H9 (cell line): ENCODE data around the gene TMEM79. TPM values are rescaled to one million over a fixed set of nuclear protein-coding genes. Genes with fewer than 3 reads are reported as not detected.

Source experiments
- DNase-seq: peaks from one replicate; pipeline ENCODE4 v3.0.0-alpha.2; 2017
- H2AFZ ChIP-seq: one replicate; pipeline ENCODE4 v1.6.1; 2013; ENCODE audit warnings: mild to moderate bottlenecking, low read length, control low read depth, moderate library complexity
- H2AK5ac ChIP-seq: 2 replicates; pipeline ENCODE4 v1.6.1; 2013; ENCODE audit warnings: low read length, control low read depth, mixed read lengths; ENCODE audit not compliant: insufficient read length
- H2BK120ac ChIP-seq: one replicate; pipeline ENCODE4 v1.6.1; 2013; ENCODE audit warnings: low read depth, mild to moderate bottlenecking, low read length, control low read depth, inconsistent platforms; ENCODE audit not compliant: poor library complexity, severe bottlenecking
- H2BK12ac ChIP-seq: 2 replicates; pipeline ENCODE4 v1.6.1; 2013; ENCODE audit warnings: low read length, control low read depth, mixed read lengths, low read depth; ENCODE audit not compliant: insufficient read length
- H2BK15ac ChIP-seq: 2 replicates; pipeline ENCODE4 v1.6.1; 2013; ENCODE audit warnings: low read depth, low read length, control low read depth
- H2BK20ac ChIP-seq: one replicate; pipeline ENCODE4 v1.6.1; 2013; ENCODE audit warnings: low read depth, mild to moderate bottlenecking, low read length, control low read depth, inconsistent platforms; ENCODE audit not compliant: poor library complexity, severe bottlenecking
- H2BK5ac ChIP-seq: 2 replicates; pipeline ENCODE4 v1.6.1; 2013; ENCODE audit warnings: low read length, control low read depth, mixed read lengths; ENCODE audit not compliant: insufficient read length
- H3K14ac ChIP-seq: 2 replicates; pipeline ENCODE4 v1.6.1; 2013; ENCODE audit warnings: low read length, control low read depth; ENCODE audit not compliant: insufficient read depth
- H3K18ac ChIP-seq: 2 replicates; pipeline ENCODE4 v1.6.1; 2013; ENCODE audit warnings: low read depth, mild to moderate bottlenecking, mixed read lengths, low read length, control low read depth; ENCODE audit not compliant: insufficient read length
- H3K23ac ChIP-seq: 2 replicates; pipeline ENCODE4 v1.6.1; 2013; ENCODE audit warnings: low read length, control low read depth, mixed read lengths, low read depth; ENCODE audit not compliant: insufficient read length
- H3K23me2 ChIP-seq: 2 replicates; pipeline ENCODE4 v1.6.1; 2013; ENCODE audit warnings: low read depth, mild to moderate bottlenecking, mixed read lengths, low read length, control low read depth; ENCODE audit not compliant: insufficient read length, poor library complexity, severe bottlenecking
- H3K27ac ChIP-seq: 2 replicates; pipeline ENCODE4 v1.5.1; 2013; ENCODE audit warnings: low read length, control low read depth, mixed read lengths, low read depth; ENCODE audit not compliant: insufficient read length
- H3K27me3 ChIP-seq: 2 replicates; pipeline ENCODE4 v1.6.1; 2013; ENCODE audit warnings: low read length, control low read depth, inconsistent platforms; ENCODE audit not compliant: insufficient read depth
- H3K4ac ChIP-seq: 2 replicates; pipeline ENCODE4 v1.6.1; 2013; ENCODE audit warnings: low read depth, mild to moderate bottlenecking, control low read depth, inconsistent platforms, low read length, moderate library complexity
- H3K4me1 ChIP-seq: 2 replicates; pipeline ENCODE4 v1.6.1; 2013; ENCODE audit warnings: low read length, control low read depth, inconsistent platforms; ENCODE audit not compliant: insufficient read depth
- H3K4me2 ChIP-seq: 2 replicates; pipeline ENCODE4 v1.6.1; 2013; ENCODE audit warnings: low read length, control low read depth, mixed read lengths; ENCODE audit not compliant: insufficient read length, insufficient read depth
- H3K56ac ChIP-seq: 2 replicates; pipeline ENCODE4 v1.6.1; 2013; ENCODE audit warnings: low read depth, mild to moderate bottlenecking, mixed read lengths, low read length, control low read depth; ENCODE audit not compliant: insufficient read length
- H3K79me1 ChIP-seq: 2 replicates; pipeline ENCODE4 v1.6.1; 2013; ENCODE audit warnings: low read depth, mild to moderate bottlenecking, moderate library complexity, low read length, control low read depth, inconsistent platforms; ENCODE audit not compliant: insufficient read depth, poor library complexity, severe bottlenecking
- H3K79me2 ChIP-seq: 2 replicates; pipeline ENCODE4 v1.6.1; 2013; ENCODE audit warnings: low read length, control low read depth, inconsistent platforms; ENCODE audit not compliant: insufficient read depth
- H3K9ac ChIP-seq: 2 replicates; pipeline ENCODE4 v1.6.1; 2013; ENCODE audit warnings: low read length, control low read depth, mixed read lengths; ENCODE audit not compliant: insufficient read length; ENCODE audit errors: extremely low read depth
- H3K9me3 ChIP-seq: one replicate; pipeline ENCODE4 v1.6.1; 2013; ENCODE audit warnings: low read depth, low read length, inconsistent platforms; ENCODE audit not compliant: control insufficient read depth
- H3T11ph ChIP-seq: one replicate; pipeline ENCODE4 v1.6.1; 2013; ENCODE audit warnings: mild to moderate bottlenecking, low read length, control low read depth, inconsistent platforms
- H4K20me1 ChIP-seq: one replicate; pipeline ENCODE4 v1.6.1; 2013; ENCODE audit not compliant: control insufficient read depth, insufficient read length, insufficient read depth
- H4K5ac ChIP-seq: 2 replicates; pipeline ENCODE4 v1.6.1; 2013; ENCODE audit warnings: low read depth, mild to moderate bottlenecking, mixed read lengths, low read length, control low read depth; ENCODE audit not compliant: insufficient read length
- H4K8ac ChIP-seq: replicated peaks from 2 replicates; pipeline ENCODE4 v1.6.1; 2013; ENCODE audit warnings: low read length, control low read depth, mixed read lengths, low read depth; ENCODE audit not compliant: insufficient read length
- H4K91ac ChIP-seq: 2 replicates; pipeline ENCODE4 v1.6.1; 2013; ENCODE audit warnings: low read depth, mild to moderate bottlenecking, moderate library complexity, mixed read lengths, low read length, control low read depth; ENCODE audit not compliant: insufficient read length
- H3K27ac Mint-ChIP-seq, 3 experiments: 2 replicates in 2 of 3; 3 replicates in 1 of 3; pipeline ENCODE4 v1.8.0; 2020 to 2021; ENCODE audit warnings: mixed read lengths in 3 of 3, mild to moderate bottlenecking in 1 of 3, moderate library complexity in 1 of 3
- H3K27me3 Mint-ChIP-seq: 2 replicates; pipeline ENCODE4 v1.8.0; 2021; ENCODE audit warnings: low read depth, mild to moderate bottlenecking, moderate library complexity, mixed read lengths
- H3K36me3 Mint-ChIP-seq, 3 experiments: 2 replicates in 2 of 3; 3 replicates in 1 of 3; pipeline ENCODE4 v1.8.0; 2020 to 2021; ENCODE audit warnings: low read depth in 3 of 3, mixed read lengths in 3 of 3; ENCODE audit not compliant: insufficient read depth in 1 of 3
- H3K4me1 Mint-ChIP-seq, 2 experiments: 2 replicates each; pipeline ENCODE4 v1.8.0; 2020; ENCODE audit warnings: mixed read lengths in 2 of 2
- H3K4me3 Mint-ChIP-seq, 2 experiments: 2 replicates in 1 of 2; 3 replicates in 1 of 2; pipeline ENCODE4 v1.8.0; 2020 to 2021; ENCODE audit warnings: mild to moderate bottlenecking in 2 of 2, mixed read lengths in 2 of 2, moderate library complexity in 1 of 2
- H3K9me3 Mint-ChIP-seq, 2 experiments: 2 replicates in 1 of 2; 3 replicates in 1 of 2; pipeline ENCODE4 v1.8.0; 2020; ENCODE audit warnings: mild to moderate bottlenecking in 2 of 2, mixed read lengths in 2 of 2, moderate library complexity in 1 of 2
- WGBS: extraction: QIAGEN DNeasy Blood & Tissue Kit; methylation state at CpG from one replicate; pipeline ENCODE4 v1.1.7; 2013; ENCODE audit warnings: missing lambda C conversion rate, low lambda C conversion rate, mixed read lengths; ENCODE audit not compliant: insufficient read length; ENCODE audit errors: extremely low coverage; 5-methylcytosine and 5-hydroxymethylcytosine counted together
- total RNA-seq: library from RNA; stranded (reverse); gene quantifications from 2 replicates; pipeline ENCODE4 v1.2.1, GENCODE V29; 2021
- TF ChIP-seq, protein P1 (sequence below): fragments of 200-600 bp; sonication (generic); conservative IDR thresholded peaks from 3 replicates; pipeline ENCODE4 v1.8.0; 2021; ENCODE audit warnings: antibody characterized with exemption, mild to moderate bottlenecking

The TMEM79 gene
- total RNA-seq, 1 experiment from 2014 or later = 2.6 TPM

- no peaks in the 10 kb centered on the region for H3K23me2 ChIP-seq
- no peak overlapping the region for H2BK12ac ChIP-seq
- H3K27me3 ChIP-seq = no peaks in the 10 kb centered on the region
- H2BK20ac ChIP-seq = no peak overlapping the region
- no peaks in the 10 kb centered on the region for H3K9me3 Mint-ChIP-seq
- no peak overlapping the region for H3K4me3 Mint-ChIP-seq
- no peak overlapping the region for H3K9ac ChIP-seq
- H3K4me2 ChIP-seq = no peak overlapping the region
- TF ChIP-seq, protein P1, sequence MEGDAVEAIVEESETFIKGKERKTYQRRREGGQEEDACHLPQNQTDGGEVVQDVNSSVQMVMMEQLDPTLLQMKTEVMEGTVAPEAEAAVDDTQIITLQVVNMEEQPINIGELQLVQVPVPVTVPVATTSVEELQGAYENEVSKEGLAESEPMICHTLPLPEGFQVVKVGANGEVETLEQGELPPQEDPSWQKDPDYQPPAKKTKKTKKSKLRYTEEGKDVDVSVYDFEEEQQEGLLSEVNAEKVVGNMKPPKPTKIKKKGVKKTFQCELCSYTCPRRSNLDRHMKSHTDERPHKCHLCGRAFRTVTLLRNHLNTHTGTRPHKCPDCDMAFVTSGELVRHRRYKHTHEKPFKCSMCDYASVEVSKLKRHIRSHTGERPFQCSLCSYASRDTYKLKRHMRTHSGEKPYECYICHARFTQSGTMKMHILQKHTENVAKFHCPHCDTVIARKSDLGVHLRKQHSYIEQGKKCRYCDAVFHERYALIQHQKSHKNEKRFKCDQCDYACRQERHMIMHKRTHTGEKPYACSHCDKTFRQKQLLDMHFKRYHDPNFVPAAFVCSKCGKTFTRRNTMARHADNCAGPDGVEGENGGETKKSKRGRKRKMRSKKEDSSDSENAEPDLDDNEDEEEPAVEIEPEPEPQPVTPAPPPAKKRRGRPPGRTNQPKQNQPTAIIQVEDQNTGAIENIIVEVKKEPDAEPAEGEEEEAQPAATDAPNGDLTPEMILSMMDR = no peak
- no peak overlapping the region for H2AK5ac ChIP-seq
- peaks cover 61 to 97% (median 93%) of the 10 kb centered on the region in 3 experiments for H3K36me3 Mint-ChIP-seq
- WGBS = no CpG with 5 or more reads among the region's 7 CpGs
- no peaks in the 10 kb centered on the region for H4K20me1 ChIP-seq
- H2AFZ ChIP-seq = no peak overlapping the region
- DNase-seq = no peak
- H3K56ac ChIP-seq = no peak overlapping the region
- no peak overlapping the region for H3K4ac ChIP-seq
- no peak overlapping the region for H3K27ac ChIP-seq
- no peaks in the 10 kb centered on the region for H3K4me1 Mint-ChIP-seq
- no peak overlapping the region for H4K8ac ChIP-seq
- no peak overlapping the region for H3K18ac ChIP-seq
- H3K27ac Mint-ChIP-seq = no peak overlapping the region
- H3K27me3 Mint-ChIP-seq = no peaks in the 10 kb centered on the region
- no peaks in the 10 kb centered on the region for H3K79me2 ChIP-seq
- H3K4me1 ChIP-seq = no peaks in the 10 kb centered on the region
- H3K9me3 ChIP-seq = no peaks in the 10 kb centered on the region
- H4K5ac ChIP-seq = no peak overlapping the region
- H3K79me1 ChIP-seq = no peaks in the 10 kb centered on the region
- no peak overlapping the region for H3K23ac ChIP-seq
- no peak overlapping the region for H3T11ph ChIP-seq
- no peak overlapping the region for H3K14ac ChIP-seq
- H2BK5ac ChIP-seq = no peak overlapping the region
- H2BK15ac ChIP-seq = no peak overlapping the region
- H2BK120ac ChIP-seq = no peak overlapping the region
- no peak overlapping the region for H4K91ac ChIP-seq
These were observed 32.8 kb downstream of the TMEM79 start for GRCh38 chr1:156316909-156317308.
